Measurements from ENCODE around the gene PIGN. TPM values are rescaled to one million over a fixed set of nuclear protein-coding genes. Genes with fewer than 3 reads are reported as not detected.
"Not testable (repeated sequence)": the region's sequence is repeated elsewhere in the genome, so short reads cannot be mapped to it uniquely, and the experiment has no call there.

PIGN gene
- total and polyA plus RNA-seq, 8 donors = 2.0 to 113 (median 23.8) TPM

DNA sequence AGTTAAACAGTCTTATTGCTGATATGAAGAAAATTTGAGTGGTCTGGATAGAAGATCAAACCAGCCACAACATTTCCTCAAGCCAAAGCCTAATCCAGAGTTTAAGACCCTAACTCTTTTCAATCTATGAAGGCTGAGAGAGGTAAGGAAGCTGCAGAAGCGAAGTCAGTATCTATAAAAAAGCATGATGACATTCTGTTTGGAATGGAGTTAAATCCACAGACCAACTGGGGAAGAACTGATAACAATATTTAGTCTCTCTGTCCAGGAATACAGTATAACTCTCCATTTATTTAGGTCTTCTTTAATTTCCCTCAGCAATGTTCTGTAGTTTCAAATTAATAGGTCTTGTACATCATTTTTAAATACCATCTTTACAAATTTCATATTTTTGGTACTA, 16.0 kb downstream of the PIGN start:
- Histone ChIP-seq H3K27ac (no peak overlapping the region), H3K4me3 (no peak overlapping the region), H3K4me1 (peaks cover 0 to 10% (median 0%) of the 10 kb centered on the region in 4 donors), H3K27me3 (no peaks in the 10 kb centered on the region), H3K36me3 (peaks cover 0 to 4% (median 0%) of the 10 kb centered on the region in 4 donors), H3K9me3 (no peaks in the 10 kb centered on the region)
- TF ChIP-seq POLR2A (IDR thresholded peaks at IDR 0.05) (no peak), EP300 (IDR thresholded peaks at IDR 0.05) (no peak), POLR2AphosphoS5 (IDR thresholded peaks at IDR 0.05) (no peak)
- TF ChIP-seq, protein P1, sequence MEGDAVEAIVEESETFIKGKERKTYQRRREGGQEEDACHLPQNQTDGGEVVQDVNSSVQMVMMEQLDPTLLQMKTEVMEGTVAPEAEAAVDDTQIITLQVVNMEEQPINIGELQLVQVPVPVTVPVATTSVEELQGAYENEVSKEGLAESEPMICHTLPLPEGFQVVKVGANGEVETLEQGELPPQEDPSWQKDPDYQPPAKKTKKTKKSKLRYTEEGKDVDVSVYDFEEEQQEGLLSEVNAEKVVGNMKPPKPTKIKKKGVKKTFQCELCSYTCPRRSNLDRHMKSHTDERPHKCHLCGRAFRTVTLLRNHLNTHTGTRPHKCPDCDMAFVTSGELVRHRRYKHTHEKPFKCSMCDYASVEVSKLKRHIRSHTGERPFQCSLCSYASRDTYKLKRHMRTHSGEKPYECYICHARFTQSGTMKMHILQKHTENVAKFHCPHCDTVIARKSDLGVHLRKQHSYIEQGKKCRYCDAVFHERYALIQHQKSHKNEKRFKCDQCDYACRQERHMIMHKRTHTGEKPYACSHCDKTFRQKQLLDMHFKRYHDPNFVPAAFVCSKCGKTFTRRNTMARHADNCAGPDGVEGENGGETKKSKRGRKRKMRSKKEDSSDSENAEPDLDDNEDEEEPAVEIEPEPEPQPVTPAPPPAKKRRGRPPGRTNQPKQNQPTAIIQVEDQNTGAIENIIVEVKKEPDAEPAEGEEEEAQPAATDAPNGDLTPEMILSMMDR (IDR thresholded peaks at IDR 0.05) = no peak
- no peak for DNase-seq
- intact Hi-C loops (cut with DNase I; ENCODE audit: low total_unique reads) = no loop called here
- WGBS, 5 donors = 71 to 91% (median 79%) methylated on average over 1 of the region's 1 CpG

DNA sequence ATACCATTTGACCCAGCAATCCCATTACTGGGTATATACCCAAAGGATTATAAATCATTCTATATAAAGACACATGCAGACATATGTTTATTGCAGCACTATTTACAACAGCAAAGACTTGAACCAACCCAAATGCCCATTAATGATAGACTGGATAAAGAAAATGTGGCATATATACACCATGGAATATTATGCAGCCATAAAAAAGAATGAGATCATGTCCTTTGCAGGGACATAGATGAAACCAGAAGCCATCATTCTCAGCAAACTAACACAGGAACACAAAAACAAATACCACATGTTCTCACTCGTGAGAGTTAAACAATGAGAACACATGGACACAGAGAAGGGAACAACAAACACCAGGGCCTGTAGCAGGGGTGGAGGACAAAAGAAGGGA, 20.3 kb downstream of the PIGN start:
- H3K4me1 ChIP-seq; H3K27ac ChIP-seq; H3K36me3 ChIP-seq; intact Hi-C loops (cut with DNase I; ENCODE audit: low total_unique reads); H3K4me3 ChIP-seq; DNase-seq; H3K9me3 ChIP-seq; H3K27me3 ChIP-seq: not testable (repeated sequence)
- WGBS, 5 donors = 54 to 83% (median 67%) methylated on average over 1 of the region's 1 CpG

DNA sequence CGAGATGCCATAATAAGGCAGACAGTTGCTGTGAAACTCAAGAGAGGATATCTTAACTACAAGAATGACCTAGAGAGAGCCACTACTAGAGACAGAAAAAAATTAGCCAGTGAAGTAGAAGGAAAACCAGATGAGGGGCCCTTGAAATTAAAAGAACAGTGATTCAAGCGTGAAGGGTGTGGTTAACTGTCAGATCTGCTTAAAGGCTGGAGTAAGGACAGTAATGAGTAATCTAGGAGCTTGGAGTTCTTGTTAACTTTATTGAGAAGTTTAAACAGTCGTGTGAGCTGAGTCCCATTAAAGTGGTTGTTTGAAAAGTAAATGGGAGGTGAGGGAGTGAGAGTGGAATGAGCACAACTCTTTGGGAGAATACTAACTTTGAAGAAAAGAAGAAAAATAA, 21.3 kb downstream of the PIGN start:
- WGBS, 5 donors = 84 to 92% (median 89%) methylated on average over 3 of the region's 3 CpGs
- H3K4me3 ChIP-seq = no peak overlapping the region
- intact Hi-C loops (cut with DNase I; ENCODE audit: low total_unique reads) = no loop called here
- no peak overlapping the region for H3K27ac ChIP-seq
- no peak for DNase-seq
- no peaks in the 10 kb centered on the region for H3K9me3 ChIP-seq
- peaks cover 0 to 1% (median 0%) of the 10 kb centered on the region in 4 donors for H3K4me1 ChIP-seq
- TF ChIP-seq POLR2A (IDR thresholded peaks at IDR 0.05) = no peak
- TF ChIP-seq, protein P1 (IDR thresholded peaks at IDR 0.05) = no peak
- TF ChIP-seq EP300 (IDR thresholded peaks at IDR 0.05) = no peak
- no peak for TF ChIP-seq POLR2AphosphoS5 (IDR thresholded peaks at IDR 0.05)
- no peaks in the 10 kb centered on the region for H3K27me3 ChIP-seq
- H3K36me3 ChIP-seq = peaks cover 3 to 9% (median 5%) of the 10 kb centered on the region in 4 donors

DNA sequence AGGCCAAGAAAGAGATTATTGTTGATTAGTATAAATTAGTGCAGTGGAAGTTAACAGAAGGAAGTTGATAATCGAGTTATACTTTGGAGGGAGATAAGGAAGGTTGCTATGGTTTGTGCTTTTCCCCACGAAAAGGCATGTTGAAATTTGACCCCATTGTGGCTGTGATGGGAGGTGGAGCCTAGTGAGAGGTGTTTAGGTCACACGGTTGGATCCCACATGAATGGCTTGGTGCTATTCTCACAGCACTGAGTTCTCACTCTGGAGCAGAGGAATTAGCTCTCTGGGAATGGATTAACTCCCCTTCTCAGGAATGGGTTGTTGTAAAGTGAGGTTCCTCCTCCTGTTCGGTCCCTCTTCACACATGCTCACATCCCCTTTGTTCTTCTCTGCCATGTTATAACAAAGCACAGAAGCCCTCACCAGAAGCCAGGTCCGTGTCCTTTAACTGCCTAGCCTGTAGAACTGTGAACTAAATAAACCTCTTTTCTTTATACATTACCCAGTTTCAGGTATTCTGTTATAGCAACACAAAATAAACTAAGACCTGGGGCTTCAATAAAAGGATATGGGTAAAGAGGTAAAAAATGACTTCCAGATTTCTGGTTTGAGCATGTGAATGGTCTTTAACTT, 21.9 kb downstream of the PIGN start:
- H3K27ac ChIP-seq = no peak overlapping the region
- no peak for TF ChIP-seq EP300 (IDR thresholded peaks at IDR 0.05)
- no peak for TF ChIP-seq POLR2A (IDR thresholded peaks at IDR 0.05)
- TF ChIP-seq POLR2AphosphoS5 (IDR thresholded peaks at IDR 0.05) = no peak

DNA sequence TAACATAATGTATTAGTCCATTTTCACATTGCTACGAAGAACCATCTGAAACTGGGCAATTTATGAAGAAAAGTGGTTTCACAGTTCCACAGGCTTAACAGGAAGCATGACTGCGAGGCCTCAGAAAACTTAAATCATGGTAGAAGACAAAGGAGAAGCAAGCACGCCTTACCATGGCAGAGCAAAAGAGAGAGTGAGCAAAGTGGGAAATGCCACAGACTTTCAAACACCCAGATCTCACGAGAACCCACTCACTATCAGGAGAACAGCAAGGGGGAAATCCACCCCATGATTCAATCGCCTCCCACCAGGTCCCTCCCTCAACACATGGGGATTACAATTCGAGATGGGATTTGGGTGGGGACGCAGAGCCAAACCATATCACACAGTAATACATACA, 22.5 kb downstream of the PIGN start:
- Histone ChIP-seq H3K4me1 (no peaks in the 10 kb centered on the region), H3K36me3 (peaks cover 5 to 21% (median 16%) of the 10 kb centered on the region in 4 donors), H3K4me3 (no peak overlapping the region), H3K27ac (no peak overlapping the region), H3K9me3 (no peaks in the 10 kb centered on the region), H3K27me3 (no peaks in the 10 kb centered on the region)
- no peak for TF ChIP-seq POLR2AphosphoS5 (IDR thresholded peaks at IDR 0.05)
- TF ChIP-seq EP300 (IDR thresholded peaks at IDR 0.05) = no peak
- TF ChIP-seq, protein P1 (IDR thresholded peaks at IDR 0.05) = no peak
- TF ChIP-seq POLR2A (IDR thresholded peaks at IDR 0.05) = no peak
- DNase-seq = no peak
- WGBS, 5 donors = 86 to 91% (median 88%) methylated on average over 7 of the region's 7 CpGs
- intact Hi-C loops (cut with DNase I; ENCODE audit: low total_unique reads) = no loop called here

More for the DNA sequence above, 21.9 kb downstream of the PIGN start:
- DNase-seq = no peak
- Histone ChIP-seq H3K4me3 (no peak overlapping the region), H3K9me3 (no peaks in the 10 kb centered on the region), H3K27me3 (no peaks in the 10 kb centered on the region), H3K36me3 (peaks cover 5 to 16% (median 10%) of the 10 kb centered on the region in 4 donors), H3K4me1 (no peaks in the 10 kb centered on the region)
- intact Hi-C loops (cut with DNase I; ENCODE audit: low total_unique reads) = no loop called here
- 57 to 62% (median 60%) methylated on average over 5 of the region's 5 CpGs for WGBS, 5 donors
